ENCODE data around the gene CCNA2.

Gene CCNA2

DNA sequence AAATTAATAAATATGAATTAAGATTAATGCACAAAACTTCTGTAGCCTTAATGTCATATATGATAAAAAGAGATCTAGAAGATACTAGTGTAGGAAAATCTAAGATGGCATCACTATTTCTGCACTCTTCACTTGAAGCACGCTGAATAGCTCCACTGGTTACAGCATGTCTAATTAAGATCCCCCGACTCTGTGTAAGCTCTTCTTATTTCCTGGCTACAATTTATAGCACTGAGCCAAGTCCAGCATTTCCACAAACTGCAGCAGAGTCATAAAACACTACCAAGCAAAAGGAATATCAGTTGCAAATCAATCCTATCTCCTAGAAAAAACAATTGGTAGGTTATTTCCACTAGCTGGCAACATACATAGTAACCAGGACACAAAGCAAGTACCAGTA, 1.3 kb upstream of the CCNA2 start:
- TF ChIP-seq, protein P1, sequence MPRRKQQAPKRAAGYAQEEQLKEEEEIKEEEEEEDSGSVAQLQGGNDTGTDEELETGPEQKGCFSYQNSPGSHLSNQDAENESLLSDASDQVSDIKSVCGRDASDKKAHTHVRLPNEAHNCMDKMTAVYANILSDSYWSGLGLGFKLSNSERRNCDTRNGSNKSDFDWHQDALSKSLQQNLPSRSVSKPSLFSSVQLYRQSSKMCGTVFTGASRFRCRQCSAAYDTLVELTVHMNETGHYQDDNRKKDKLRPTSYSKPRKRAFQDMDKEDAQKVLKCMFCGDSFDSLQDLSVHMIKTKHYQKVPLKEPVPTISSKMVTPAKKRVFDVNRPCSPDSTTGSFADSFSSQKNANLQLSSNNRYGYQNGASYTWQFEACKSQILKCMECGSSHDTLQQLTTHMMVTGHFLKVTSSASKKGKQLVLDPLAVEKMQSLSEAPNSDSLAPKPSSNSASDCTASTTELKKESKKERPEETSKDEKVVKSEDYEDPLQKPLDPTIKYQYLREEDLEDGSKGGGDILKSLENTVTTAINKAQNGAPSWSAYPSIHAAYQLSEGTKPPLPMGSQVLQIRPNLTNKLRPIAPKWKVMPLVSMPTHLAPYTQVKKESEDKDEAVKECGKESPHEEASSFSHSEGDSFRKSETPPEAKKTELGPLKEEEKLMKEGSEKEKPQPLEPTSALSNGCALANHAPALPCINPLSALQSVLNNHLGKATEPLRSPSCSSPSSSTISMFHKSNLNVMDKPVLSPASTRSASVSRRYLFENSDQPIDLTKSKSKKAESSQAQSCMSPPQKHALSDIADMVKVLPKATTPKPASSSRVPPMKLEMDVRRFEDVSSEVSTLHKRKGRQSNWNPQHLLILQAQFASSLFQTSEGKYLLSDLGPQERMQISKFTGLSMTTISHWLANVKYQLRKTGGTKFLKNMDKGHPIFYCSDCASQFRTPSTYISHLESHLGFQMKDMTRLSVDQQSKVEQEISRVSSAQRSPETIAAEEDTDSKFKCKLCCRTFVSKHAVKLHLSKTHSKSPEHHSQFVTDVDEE (CRISPR knock-in tag; IDR thresholded peaks at IDR 0.05): no peak
- no peak for TF ChIP-seq ZFP30 (CRISPR knock-in tag; IDR thresholded peaks at IDR 0.05)
- TF ChIP-seq, protein P2, sequence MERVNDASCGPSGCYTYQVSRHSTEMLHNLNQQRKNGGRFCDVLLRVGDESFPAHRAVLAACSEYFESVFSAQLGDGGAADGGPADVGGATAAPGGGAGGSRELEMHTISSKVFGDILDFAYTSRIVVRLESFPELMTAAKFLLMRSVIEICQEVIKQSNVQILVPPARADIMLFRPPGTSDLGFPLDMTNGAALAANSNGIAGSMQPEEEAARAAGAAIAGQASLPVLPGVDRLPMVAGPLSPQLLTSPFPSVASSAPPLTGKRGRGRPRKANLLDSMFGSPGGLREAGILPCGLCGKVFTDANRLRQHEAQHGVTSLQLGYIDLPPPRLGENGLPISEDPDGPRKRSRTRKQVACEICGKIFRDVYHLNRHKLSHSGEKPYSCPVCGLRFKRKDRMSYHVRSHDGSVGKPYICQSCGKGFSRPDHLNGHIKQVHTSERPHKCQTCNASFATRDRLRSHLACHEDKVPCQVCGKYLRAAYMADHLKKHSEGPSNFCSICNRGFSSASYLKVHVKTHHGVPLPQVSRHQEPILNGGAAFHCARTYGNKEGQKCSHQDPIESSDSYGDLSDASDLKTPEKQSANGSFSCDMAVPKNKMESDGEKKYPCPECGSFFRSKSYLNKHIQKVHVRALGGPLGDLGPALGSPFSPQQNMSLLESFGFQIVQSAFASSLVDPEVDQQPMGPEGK (CRISPR knock-in tag; IDR thresholded peaks at IDR 0.05; ENCODE audit: borderline replicate concordance): no peak
- no peak for TF ChIP-seq CSDC2 (CRISPR knock-in tag; IDR thresholded peaks at IDR 0.05)
- no peak for TF ChIP-seq ZNF8 (CRISPR knock-in tag; IDR thresholded peaks at IDR 0.05)
- TF ChIP-seq RARB (CRISPR knock-in tag; IDR thresholded peaks at IDR 0.05): no peak
- no peak for TF ChIP-seq ESRRG (CRISPR knock-in tag; IDR thresholded peaks at IDR 0.05)
- no peak for TF ChIP-seq ZNF565 (CRISPR knock-in tag; conservative IDR thresholded peaks at IDR 0.05; ENCODE audit: low read depth)
- no peak for TF ChIP-seq GLIS3 (CRISPR knock-in tag; IDR thresholded peaks at IDR 0.05)
- no peak for TF ChIP-seq OSR1 (CRISPR knock-in tag; IDR thresholded peaks at IDR 0.05)
- no peak for ATAC-seq

DNA sequence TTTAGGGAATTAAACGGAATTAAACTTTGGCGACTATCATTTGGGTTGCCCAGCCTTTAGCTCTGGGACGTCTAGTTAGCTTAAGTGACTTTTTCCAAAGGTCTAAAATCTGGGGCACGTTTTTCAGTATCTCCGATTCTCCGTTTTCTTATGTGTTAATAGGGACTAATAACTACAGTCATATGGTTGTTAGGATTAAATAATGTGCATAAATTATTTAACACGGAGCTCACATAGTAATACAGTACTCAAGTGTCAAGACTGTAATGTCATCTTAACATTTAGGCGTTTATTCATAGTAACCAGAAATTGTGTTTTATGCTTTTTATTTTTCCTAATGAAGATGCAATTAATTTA, 466 bp upstream of the CCNA2 start:
- ATAC-seq: no peak
- no peak for TF ChIP-seq TCF4 (CRISPR knock-in tag; IDR thresholded peaks at IDR 0.05; ENCODE audit: borderline replicate concordance)
- TF ChIP-seq, protein P2 (CRISPR knock-in tag; IDR thresholded peaks at IDR 0.05; ENCODE audit: borderline replicate concordance): no peak
- no peak for TF ChIP-seq ZNF8 (CRISPR knock-in tag; IDR thresholded peaks at IDR 0.05)
- TF ChIP-seq, protein P3, sequence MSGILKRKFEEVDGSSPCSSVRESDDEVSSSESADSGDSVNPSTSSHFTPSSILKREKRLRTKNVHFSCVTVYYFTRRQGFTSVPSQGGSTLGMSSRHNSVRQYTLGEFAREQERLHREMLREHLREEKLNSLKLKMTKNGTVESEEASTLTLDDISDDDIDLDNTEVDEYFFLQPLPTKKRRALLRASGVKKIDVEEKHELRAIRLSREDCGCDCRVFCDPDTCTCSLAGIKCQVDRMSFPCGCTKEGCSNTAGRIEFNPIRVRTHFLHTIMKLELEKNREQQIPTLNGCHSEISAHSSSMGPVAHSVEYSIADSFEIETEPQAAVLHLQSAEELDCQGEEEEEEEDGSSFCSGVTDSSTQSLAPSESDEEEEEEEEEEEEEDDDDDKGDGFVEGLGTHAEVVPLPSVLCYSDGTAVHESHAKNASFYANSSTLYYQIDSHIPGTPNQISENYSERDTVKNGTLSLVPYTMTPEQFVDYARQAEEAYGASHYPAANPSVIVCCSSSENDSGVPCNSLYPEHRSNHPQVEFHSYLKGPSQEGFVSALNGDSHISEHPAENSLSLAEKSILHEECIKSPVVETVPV (CRISPR knock-in tag; IDR thresholded peaks at IDR 0.05): no peak
- no peak for TF ChIP-seq GLIS3 (CRISPR knock-in tag; IDR thresholded peaks at IDR 0.05)
- no peak for TF ChIP-seq ZNF70 (CRISPR knock-in tag; IDR thresholded peaks at IDR 0.05)
- no peak for TF ChIP-seq SNAI2 (CRISPR knock-in tag; IDR thresholded peaks at IDR 0.05)
- TF ChIP-seq, protein P4, sequence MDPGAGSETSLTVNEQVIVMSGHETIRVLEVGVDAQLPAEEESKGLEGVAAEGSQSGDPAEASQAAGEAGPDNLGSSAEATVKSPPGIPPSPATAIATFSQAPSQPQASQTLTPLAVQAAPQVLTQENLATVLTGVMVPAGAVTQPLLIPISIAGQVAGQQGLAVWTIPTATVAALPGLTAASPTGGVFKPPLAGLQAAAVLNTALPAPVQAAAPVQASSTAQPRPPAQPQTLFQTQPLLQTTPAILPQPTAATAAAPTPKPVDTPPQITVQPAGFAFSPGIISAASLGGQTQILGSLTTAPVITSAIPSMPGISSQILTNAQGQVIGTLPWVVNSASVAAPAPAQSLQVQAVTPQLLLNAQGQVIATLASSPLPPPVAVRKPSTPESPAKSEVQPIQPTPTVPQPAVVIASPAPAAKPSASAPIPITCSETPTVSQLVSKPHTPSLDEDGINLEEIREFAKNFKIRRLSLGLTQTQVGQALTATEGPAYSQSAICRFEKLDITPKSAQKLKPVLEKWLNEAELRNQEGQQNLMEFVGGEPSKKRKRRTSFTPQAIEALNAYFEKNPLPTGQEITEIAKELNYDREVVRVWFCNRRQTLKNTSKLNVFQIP (CRISPR knock-in tag; IDR thresholded peaks at IDR 0.05; ENCODE audit: borderline replicate concordance, low read depth): no peak
- TF ChIP-seq ISL1 (CRISPR knock-in tag; IDR thresholded peaks at IDR 0.05): no peak
- no peak for TF ChIP-seq ZFP30 (CRISPR knock-in tag; IDR thresholded peaks at IDR 0.05)
- no peak for TF ChIP-seq ARNTL (CRISPR knock-in tag; IDR thresholded peaks at IDR 0.05; ENCODE audit: borderline replicate concordance, low read depth)
- TF ChIP-seq RARB (CRISPR knock-in tag; IDR thresholded peaks at IDR 0.05): no peak
- no peak for TF ChIP-seq ZNF565 (CRISPR knock-in tag; conservative IDR thresholded peaks at IDR 0.05; ENCODE audit: low read depth)
- TF ChIP-seq OSR1 (CRISPR knock-in tag; IDR thresholded peaks at IDR 0.05): no peak
- TF ChIP-seq, protein P5, sequence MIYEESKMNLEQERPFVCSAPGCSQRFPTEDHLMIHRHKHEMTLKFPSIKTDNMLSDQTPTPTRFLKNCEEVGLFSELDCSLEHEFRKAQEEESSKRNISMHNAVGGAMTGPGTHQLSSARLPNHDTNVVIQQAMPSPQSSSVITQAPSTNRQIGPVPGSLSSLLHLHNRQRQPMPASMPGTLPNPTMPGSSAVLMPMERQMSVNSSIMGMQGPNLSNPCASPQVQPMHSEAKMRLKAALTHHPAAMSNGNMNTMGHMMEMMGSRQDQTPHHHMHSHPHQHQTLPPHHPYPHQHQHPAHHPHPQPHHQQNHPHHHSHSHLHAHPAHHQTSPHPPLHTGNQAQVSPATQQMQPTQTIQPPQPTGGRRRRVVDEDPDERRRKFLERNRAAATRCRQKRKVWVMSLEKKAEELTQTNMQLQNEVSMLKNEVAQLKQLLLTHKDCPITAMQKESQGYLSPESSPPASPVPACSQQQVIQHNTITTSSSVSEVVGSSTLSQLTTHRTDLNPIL (CRISPR knock-in tag; IDR thresholded peaks at IDR 0.05; ENCODE audit: low read depth): no peak
- TF ChIP-seq BACH2 (CRISPR knock-in tag; IDR thresholded peaks at IDR 0.05; ENCODE audit: borderline replicate concordance): no peak
- TF ChIP-seq, protein P1 (CRISPR knock-in tag; IDR thresholded peaks at IDR 0.05): no peak
- TF ChIP-seq PPARA (CRISPR knock-in tag; IDR thresholded peaks at IDR 0.05; ENCODE audit: borderline replicate concordance): no peak

All from SK-N-SH treated with all-trans-retinoic acid at 6 μM for 48 hours (cell line).